GM23338 (cell line): ENCODE measurements around the gene PSMG4. TPM values are rescaled to one million over a fixed set of nuclear protein-coding genes. Genes with fewer than 3 reads are reported as not detected.
A peak's percentile ranks its signal among the peaks of the same experiment; 100 is the strongest.

Source experiments
- ATAC-seq: fragments of 200-7000 bp; cut with Tn5 transposase; 3 replicates; pipeline ENCODE4 v1.9.1; 2020
- DNase-seq: peaks from one replicate; pipeline ENCODE4 v3.0.0-alpha.2; 2015; ENCODE audit warnings: low spot score
- H2AFZ ChIP-seq: fragments of 200-600 bp; sonication (generic); 2 replicates; pipeline ENCODE4 v1.8.0; 2016; ENCODE audit warnings: antibody characterized with exemption, mild to moderate bottlenecking, moderate library complexity
- H3F3A ChIP-seq: fragments of 200-600 bp; sonication (generic); replicated peaks from 2 replicates; pipeline ENCODE4 v1.8.0; 2017; ENCODE audit warnings: antibody characterized with exemption, mixed run types, low read depth
- H3K27ac ChIP-seq: fragments of 200-600 bp; sonication (generic); 2 replicates; pipeline ENCODE4 v1.6.1; 2016; ENCODE audit warnings: low read depth
- H3K27me3 ChIP-seq: fragments of 200-600 bp; sonication (generic); 2 replicates; pipeline ENCODE4 v1.8.0; 2016; ENCODE audit warnings: mild to moderate bottlenecking, mixed run types, moderate library complexity; ENCODE audit not compliant: insufficient read depth
- H3K36me3 ChIP-seq: fragments of 200-600 bp; sonication (generic); 2 replicates; pipeline ENCODE4 v1.8.0; 2016; ENCODE audit warnings: mild to moderate bottlenecking; ENCODE audit not compliant: insufficient read depth
- H3K4me1 ChIP-seq: fragments of 200-600 bp; sonication (generic); 2 replicates; pipeline ENCODE4 v1.8.0; 2016; ENCODE audit warnings: mild to moderate bottlenecking, moderate library complexity; ENCODE audit not compliant: insufficient read depth
- H3K4me2 ChIP-seq: fragments of 200-600 bp; sonication (generic); 2 replicates; pipeline ENCODE4 v1.7.1; 2017; ENCODE audit warnings: mixed run types
- H3K4me3 ChIP-seq: fragments of 200-600 bp; sonication (generic); 2 replicates; pipeline ENCODE4 v1.6.1; 2016; ENCODE audit warnings: mixed run types
- H3K79me2 ChIP-seq: fragments of 200-600 bp; sonication (generic); replicated peaks from 2 replicates; pipeline ENCODE4 v1.8.0; 2017; ENCODE audit warnings: mild to moderate bottlenecking; ENCODE audit not compliant: insufficient read depth
- H3K9me2 ChIP-seq: fragments of 200-600 bp; sonication (generic); 2 replicates; pipeline ENCODE4 v1.8.0; 2017; ENCODE audit not compliant: insufficient read depth
- H4K20me1 ChIP-seq: fragments of 200-600 bp; sonication (generic); replicated peaks from 2 replicates; pipeline ENCODE4 v1.8.0; 2017; ENCODE audit warnings: mild to moderate bottlenecking; ENCODE audit not compliant: insufficient read depth
- H3K27ac Mint-ChIP-seq: 2 replicates; pipeline ENCODE4 v1.8.0; 2020; ENCODE audit warnings: inconsistent platforms, mild to moderate bottlenecking, moderate library complexity, mixed read lengths
- H3K27me3 Mint-ChIP-seq: 3 replicates; pipeline ENCODE4 v1.8.0; 2022; ENCODE audit warnings: low read depth, mild to moderate bottlenecking, moderate library complexity, mixed read lengths, inconsistent platforms; ENCODE audit not compliant: insufficient read depth, poor library complexity
- H3K36me3 Mint-ChIP-seq: 3 replicates; pipeline ENCODE4 v1.8.0; 2021; ENCODE audit warnings: low read depth, mild to moderate bottlenecking, inconsistent platforms, moderate library complexity, mixed read lengths
- H3K4me1 Mint-ChIP-seq: 3 replicates; pipeline ENCODE4 v1.8.0; 2020; ENCODE audit warnings: mild to moderate bottlenecking, inconsistent platforms, mixed read lengths
- H3K4me3 Mint-ChIP-seq: 3 replicates; pipeline ENCODE4 v1.8.0; 2021; ENCODE audit warnings: moderate library complexity, mild to moderate bottlenecking, inconsistent platforms, mixed read lengths
- H3K9me3 Mint-ChIP-seq: 3 replicates; pipeline ENCODE4 v1.8.0; 2020; ENCODE audit warnings: moderate library complexity, mild to moderate bottlenecking, inconsistent platforms, mixed read lengths
- EZH2phosphoT487 ChIP-seq: fragments of 200-600 bp; sonication (generic); IDR thresholded peaks from one replicate; pipeline ENCODE4 v1.8.1; 2018; ENCODE audit warnings: antibody characterized with exemption; ENCODE audit not compliant: unreplicated experiment
- NANOG ChIP-seq: IDR thresholded peaks from 2 replicates; pipeline ENCODE4 v1.6.1; 2016; ENCODE audit warnings: antibody characterized with exemption, borderline replicate concordance
- POLR2AphosphoS5 ChIP-seq: IDR thresholded peaks from 2 replicates; pipeline ENCODE4 v1.6.1; 2016; ENCODE audit warnings: antibody characterized with exemption, low read depth
- STAT1 ChIP-seq: IDR thresholded peaks from one replicate; pipeline ENCODE4 v1.6.1; 2016; ENCODE audit warnings: antibody characterized with exemption; ENCODE audit not compliant: unreplicated experiment
- ZNF331 ChIP-seq: fragments of 250-450 bp; sonication (Bioruptor Pico); IDR thresholded peaks from 2 replicates; pipeline ENCODE4 v1.5.0; 2020; ENCODE audit warnings: low read depth, mild to moderate bottlenecking, moderate library complexity
- ZNF462 ChIP-seq: fragments of 250-450 bp; sonication (Bioruptor Pico); IDR thresholded peaks from 2 replicates; pipeline ENCODE4 v1.5.0; 2020; ENCODE audit warnings: mild to moderate bottlenecking, moderate library complexity
- polyA plus RNA-seq: library from polyadenylated mRNA; unstranded; fragments of >200 nt; fragmentation: Nextera tagmentation; extraction: Ambion mirVana; gene quantifications from 2 replicates; pipeline ENCODE4 v1.2.1, GENCODE V29; 2016
- total RNA-seq: library from RNA; depleted of rRNA; stranded (reverse); fragments of >200 nt; shearing (Covaris generic); gene quantifications from 2 replicates; pipeline ENCODE4 v1.2.3, GENCODE V29; 2014

Gene PSMG4
- total and polyA plus RNA-seq, 2 experiments from 2014 or later, result 37.2 to 168 TPM

DNA sequence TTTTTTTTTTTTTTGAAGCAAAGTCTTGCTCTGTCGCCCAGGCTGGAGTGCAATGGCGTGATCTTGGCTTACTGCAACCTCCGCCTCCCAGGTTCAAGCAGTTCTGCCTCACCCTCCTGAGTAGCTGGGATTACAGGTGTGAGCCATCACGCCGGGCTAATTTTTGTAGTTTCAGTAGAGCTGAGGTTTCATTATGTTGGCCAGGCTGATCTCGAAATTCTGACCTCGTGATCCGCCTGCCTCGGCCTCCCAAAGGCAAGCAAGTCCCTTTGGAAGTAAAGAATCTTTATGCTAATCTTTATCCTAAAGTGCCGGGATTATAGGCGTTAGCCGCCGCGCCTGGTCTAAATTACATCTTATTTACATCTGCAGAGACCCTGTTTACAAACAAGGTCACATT lies 1.5 kb downstream of the PSMG4 start:
- Histone ChIP-seq H4K20me1 (peaks cover 21% of the 10 kb centered on the region), H3F3A (0 out of 2 replicates have a peak, but pooled peaks cover 3% of the 10 kb centered on the region), H3K4me3 (peak overlapping the region; percentile 39; the same call in 1 of the 2 replicates), H3K27me3 (no peaks in the 10 kb centered on the region), H2AFZ (no peak overlapping the region), H3K4me1 (peaks cover 21% of the 10 kb centered on the region), H3K27ac (no peak overlapping the region), H3K36me3 (no peaks in the 10 kb centered on the region; the same call in 1 of the 2 replicates), H3K79me2 (peaks cover 62% of the 10 kb centered on the region), H3K4me2 (peak overlapping the region; percentile 72), H3K9me2 (no peaks in the 10 kb centered on the region)
- no peak for DNase-seq
- ATAC-seq, result no peak
- TF ChIP-seq EZH2phosphoT487, result no peak
- no peak for TF ChIP-seq ZNF462 (CRISPR knock-in tag)
- TF ChIP-seq STAT1, result no peak
- TF ChIP-seq NANOG, result no peak
- TF ChIP-seq ZNF331 (CRISPR knock-in tag), result no peak
- no peak for TF ChIP-seq POLR2AphosphoS5
- Mint-ChIP-seq H3K36me3 (peaks cover 34% of the 10 kb centered on the region), H3K4me3 (peak overlapping the region; percentile 99), H3K27ac (0 out of 2 replicates have a peak overlapping the region, but pooled peaks have one; percentile 74), H3K27me3 (peaks cover 14% of the 10 kb centered on the region), H3K4me1 (peaks cover 27% of the 10 kb centered on the region), H3K9me3 (no peaks in the 10 kb centered on the region)
